MV-4-11 (cell line): ENCODE results near the gene KERA.

Experiments
- DNase-seq: peaks from one replicate; lab custom pipeline; 2025; lab: John Stamatoyannopoulos, UW

KERA gene

DNA sequence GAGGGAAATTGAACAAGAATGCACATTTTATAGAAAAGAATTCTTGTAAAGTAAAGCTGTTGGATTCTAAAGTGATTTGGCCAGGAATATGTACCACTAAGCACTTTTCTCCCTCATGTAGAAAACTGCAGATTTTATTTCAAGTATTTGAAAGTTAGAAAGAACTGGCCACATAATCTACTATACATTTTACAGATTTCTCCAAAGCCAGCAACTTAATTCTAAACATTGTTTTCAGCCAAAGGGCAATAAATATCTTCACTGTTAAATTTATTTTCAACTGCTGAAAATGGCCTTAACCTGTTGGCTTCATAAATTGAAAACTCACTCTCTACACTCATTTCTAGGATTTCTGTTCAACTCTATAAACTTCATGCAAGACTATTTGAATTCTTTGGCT is 15.6 kb upstream of the KERA start:
- no peak for DNase-seq

DNA sequence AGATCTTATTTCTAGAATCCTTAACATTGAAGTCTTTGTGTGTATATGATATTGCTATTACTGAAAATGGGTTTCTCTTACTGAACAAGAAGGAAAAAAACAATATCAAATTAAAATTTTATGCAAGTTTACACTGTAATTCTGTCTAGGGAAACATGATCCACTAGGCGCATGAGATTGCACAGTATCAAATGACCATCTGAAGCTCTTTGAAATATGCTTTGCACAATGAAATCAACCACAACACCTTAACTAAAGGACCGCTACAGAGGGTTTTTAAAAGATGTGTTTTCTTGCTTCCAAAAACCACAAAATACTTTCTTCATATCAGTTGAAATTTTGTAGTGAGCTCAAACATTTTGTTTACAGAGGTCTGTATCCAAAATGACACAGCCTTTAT is 15.1 kb upstream of the KERA start:
- no peak for DNase-seq

DNA sequence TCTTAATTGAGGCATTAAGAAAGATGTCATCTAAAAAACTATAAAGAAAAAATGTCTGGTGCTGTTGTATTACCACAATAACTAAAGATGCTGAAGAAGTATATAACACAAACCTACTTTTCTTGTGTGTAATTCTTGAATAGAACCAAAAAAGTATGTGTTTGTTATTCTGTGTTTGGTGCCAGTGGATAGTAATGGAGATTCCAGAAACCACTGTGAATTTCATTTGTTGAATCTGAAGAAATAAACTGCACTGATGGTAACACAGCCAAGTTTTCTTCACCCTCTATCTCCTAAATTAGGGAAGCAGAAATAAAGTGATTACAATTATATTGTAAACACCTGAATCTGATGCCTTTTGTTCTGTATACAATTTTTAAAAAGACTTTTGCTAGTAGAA is 13.1 kb upstream of the KERA start:
- DNase-seq, result no peak

- no peak for DNase-seq
Observed at GRCh38 chr12:91065396-91065795, 7.6 kb upstream of the KERA start.

DNA sequence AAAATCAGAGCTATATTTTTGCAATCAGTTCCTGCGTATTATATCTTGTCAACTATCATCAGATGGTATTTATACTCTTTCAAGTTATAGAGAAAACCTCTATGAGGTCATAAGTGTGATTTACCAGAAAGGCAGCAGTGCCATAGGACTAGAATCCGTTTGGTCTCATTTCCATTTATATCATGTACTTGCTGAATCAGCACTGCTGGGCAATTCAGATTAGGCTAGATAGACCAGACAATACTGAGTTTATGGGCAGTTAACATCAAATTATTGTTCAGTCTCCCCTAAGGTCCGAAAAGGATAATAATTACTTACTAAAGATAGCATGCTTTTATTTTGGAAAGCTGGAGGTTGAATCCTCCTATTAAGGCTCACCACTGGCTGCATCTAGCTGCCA is 6.8 kb upstream of the KERA start:
- no peak for DNase-seq

DNA sequence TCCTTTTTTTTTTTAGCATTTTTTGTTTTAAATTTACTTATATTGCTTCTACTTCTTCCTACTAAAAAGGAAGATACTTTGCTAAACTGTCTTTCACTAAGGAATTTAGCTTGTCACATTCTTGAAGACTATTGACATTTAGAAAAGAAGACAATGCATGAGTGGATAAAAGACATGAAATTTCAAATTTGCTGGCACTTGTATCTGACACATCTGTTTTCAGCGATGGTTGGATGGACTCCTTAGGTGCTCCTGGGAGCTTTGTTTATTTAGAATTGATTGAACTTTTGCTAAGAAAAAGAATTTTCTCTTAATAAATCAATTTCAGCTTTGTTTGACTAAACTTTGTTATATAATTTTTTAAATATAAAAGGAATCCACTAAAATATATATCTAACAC is 3.3 kb upstream of the KERA start:
- no peak for DNase-seq

- DNase-seq, result no peak
Observed at GRCh38 chr12:91059211-91059610, 1.4 kb upstream of the KERA start.

- no peak for DNase-seq
Observed at GRCh38 chr12:91058786-91059185, 962 bp upstream of the KERA start.

- no peak for DNase-seq
Observed at GRCh38 chr12:91056488-91056887, 1.3 kb downstream of the KERA start.

DNA sequence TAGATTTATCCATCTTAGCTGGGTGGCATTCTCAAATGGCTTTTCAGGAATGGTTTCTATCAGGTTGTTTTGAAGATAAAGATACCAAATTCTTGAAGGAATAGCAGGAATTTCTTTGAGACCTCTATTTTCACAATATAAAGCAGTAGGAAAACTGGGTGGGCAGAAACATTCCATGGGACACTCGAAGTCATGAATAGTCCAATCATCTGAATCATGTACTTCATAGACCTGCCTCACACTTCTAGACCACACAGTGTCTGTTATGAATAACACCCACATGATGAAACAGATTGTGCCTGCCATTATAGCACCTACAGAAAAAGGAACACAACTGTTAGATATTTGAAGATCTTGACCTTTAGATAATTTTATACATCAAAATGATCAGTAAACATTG is 1.8 kb downstream of the KERA start:
- DNase-seq, result no peak

DNA sequence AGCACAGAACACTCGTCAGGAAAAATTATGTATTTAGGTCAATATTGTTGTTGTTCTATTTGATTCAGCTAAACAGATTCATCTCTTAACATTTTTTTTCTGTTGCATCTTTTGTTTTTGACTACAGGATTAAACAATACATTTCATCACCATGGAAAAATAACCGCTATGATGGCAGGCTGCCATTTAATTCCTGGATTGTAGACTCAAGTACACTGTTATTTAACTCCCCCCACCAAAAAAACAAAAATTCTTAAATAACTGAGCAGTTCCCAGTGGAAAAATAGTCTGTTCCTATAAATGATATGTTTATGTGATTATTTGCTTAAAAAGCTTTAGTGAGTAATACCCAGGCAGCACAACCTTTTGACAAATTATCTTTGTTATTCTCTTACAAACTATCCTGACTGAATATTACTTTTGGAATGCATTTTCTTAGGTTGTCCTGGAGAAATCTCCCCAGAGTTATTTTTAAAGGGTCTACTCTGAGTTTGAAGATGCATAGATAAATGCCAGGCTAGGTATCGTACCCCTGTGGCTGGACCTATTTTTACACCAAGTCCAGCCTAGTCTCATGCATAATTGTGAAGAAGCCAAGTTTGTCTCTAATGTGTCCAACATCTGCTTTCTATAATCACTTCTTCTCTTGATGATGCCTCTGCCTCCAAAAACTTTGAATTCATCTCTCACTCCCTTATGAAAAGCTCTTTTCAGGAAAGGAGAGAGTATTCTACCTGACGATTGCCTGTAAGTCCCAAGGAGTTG is 3.7 kb downstream of the KERA start:
- DNase-seq, result no peak

DNA sequence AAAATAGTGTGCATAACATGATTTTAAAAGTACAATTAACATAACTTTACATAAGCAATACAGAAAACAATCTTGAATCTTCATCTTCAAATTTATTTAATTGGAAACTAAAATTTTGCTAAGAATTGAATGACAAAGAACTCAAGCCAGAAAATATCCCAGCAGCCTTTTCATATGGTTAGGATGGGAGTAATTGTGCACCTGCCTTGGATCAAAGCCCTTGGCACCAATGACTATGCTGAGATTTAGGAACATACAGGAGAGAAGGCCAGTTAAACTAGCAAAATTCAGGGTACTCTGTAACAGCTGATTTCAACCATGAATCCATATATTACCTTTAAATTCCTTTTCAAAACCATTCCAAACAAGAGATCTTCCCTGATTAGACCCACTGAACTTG is 5.8 kb downstream of the KERA start:
- no peak for DNase-seq

GRCh38 chr12:91044586-91044985 is 13.2 kb downstream of the KERA start:
- no peak for DNase-seq

DNA sequence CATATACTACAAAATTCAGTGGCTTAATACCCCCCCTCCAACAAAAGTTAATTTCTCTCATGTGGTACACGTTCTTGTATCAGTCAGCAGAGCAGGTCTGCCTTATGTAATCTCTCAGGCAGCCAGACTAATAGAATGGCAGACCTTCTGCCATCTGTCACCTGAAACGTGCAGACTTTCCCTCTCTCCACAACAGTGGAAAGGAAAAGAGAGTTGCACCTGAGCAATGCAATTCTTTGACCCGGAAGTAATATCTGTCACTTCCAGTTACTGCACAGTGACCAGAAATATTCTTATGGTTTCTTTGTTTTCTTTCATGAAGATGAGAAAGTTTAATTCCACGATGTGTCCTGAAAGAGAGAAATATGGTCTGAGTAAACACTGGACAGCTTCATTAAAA is 14.4 kb downstream of the KERA start:
- no peak for DNase-seq

DNA sequence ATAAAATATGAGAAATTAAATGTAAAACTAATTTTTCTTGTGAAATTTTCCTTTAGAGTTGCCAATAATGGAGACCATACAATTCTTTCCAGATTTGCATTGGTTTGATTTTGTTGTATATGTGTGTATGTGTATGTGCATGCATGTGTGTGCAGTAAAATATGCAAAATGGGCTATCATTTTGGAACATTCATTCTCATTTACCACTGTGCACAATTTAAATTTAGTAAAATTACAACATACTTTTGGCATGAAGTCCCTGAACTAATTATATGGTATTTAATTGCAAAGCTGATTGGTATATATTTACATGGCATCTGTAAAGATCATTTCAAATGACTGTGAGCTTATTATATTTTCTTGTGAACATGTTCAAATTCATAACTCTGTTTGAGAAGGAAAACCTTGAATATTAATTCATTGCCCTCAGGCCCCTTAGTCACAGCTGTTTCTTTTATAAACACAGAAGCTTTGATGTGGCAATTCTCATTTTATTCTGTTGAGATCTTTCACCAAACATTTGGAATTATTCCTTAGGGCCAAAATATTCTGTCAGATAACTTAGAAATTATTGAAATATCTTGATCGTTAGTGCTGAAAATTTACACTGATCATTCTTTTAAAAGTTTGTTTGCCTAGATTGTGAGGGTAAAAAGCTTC is 17.6 kb downstream of the KERA start:
- DNase-seq, result no peak

DNA sequence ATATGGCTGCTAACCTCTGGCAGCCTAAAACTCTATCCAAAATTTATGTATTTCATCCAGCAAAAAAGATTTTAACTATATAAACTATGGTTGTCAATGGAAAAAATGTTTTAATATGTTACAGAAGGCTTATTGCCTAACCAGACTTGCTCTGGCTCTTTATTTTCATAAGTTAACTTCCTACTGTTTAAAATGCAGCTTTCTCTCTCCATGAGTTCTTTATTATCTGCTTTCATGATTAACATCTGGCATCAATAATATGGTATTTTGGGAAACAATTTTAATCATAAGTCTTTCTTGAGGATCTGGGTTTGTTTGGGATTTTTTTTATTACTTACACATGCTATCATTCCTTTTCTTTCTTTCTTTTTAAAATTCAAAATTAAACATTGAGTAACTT is 20.5 kb downstream of the KERA start:
- no peak for DNase-seq

DNA sequence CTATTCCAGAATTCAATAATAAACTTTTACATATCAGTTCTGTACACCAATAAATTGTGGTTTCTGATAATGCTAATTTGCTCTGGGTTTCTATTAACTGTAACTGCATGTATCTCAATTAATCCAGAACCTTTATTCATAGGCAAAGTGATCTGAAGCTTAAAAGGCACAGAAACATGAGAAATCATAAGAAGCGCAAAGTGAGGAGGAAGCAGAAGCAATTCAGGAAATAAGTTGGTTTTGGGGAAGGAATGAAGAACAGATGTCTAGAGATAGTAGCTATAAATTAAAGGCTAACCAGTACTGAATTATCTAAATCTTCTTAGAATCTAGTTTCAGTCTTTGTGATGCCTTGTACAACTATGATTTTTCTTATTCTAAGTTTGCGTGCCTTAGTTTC is 24.6 kb downstream of the KERA start:
- peak; percentile 70 for DNase-seq

DNA sequence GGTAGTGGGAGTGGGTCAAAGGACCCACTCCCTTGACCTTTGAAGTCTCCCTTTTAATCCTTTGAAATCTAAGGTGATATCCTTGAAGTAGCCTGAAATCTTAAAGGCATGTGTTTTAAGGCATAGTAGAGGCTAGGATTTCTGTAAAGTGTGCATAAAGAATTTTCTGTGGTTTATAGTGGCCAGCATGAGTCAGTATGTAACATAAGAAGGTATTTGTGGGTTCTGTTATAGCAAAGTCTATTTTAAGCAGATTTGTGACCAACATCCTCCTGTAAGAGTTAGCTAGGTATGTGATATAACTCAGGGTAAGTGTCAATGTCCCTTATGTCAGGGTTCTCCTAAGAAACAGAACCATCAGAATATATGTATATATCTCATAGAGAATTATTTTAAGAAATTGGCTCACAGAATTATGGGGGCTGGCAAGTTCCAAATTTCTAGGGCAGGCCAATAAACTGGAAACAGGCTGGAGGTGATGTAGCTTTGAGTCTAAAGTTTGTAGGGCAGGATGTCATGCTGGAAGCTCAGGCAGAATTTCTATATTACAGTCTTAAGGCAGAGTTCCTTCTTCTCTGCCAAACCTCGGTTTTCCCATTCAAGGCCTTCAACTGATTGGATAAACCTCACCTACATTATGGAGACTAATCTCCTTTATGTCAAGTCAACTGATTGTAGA is 34.4 kb downstream of the KERA start:
- DNase-seq, result peak; percentile 64

DNA sequence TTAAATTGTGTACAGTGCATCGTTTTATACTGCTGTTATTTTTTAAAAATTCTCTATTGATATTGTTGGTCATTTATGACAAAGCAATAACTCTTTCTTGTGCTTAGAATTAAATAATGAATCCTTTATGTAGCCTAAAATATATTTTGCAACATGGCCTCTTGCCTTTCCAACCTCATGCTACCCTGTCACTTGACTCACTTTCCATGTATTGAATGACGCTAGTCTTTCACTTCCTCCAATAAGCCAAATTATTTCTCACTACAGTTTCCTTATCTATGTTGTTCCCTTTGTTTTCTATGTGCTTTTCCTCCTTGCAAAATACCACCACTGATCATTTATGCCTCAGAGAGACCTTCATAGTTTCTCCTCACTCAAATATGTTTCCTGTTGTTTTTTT is 36.7 kb downstream of the KERA start:
- DNase-seq, result peak; percentile 90

DNA sequence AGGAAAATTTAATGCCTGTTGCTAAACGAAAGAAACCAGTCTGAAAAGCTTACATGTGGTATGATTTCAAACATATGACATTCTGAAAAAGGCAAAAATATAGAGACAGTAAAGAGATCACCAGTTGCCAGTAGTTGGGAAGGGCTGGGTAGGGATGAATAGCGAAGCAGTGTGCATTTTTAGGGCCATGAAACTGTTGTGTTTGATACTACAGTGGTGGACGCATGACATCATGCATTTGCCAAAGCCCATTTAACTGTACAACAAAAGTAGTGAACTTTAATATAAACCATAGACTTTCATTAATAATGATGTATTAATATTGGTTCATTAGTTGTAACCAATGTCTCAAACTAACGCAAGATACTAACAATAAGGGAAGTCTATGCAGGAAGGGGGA is 38.4 kb downstream of the KERA start:
- DNase-seq, result no peak

DNA sequence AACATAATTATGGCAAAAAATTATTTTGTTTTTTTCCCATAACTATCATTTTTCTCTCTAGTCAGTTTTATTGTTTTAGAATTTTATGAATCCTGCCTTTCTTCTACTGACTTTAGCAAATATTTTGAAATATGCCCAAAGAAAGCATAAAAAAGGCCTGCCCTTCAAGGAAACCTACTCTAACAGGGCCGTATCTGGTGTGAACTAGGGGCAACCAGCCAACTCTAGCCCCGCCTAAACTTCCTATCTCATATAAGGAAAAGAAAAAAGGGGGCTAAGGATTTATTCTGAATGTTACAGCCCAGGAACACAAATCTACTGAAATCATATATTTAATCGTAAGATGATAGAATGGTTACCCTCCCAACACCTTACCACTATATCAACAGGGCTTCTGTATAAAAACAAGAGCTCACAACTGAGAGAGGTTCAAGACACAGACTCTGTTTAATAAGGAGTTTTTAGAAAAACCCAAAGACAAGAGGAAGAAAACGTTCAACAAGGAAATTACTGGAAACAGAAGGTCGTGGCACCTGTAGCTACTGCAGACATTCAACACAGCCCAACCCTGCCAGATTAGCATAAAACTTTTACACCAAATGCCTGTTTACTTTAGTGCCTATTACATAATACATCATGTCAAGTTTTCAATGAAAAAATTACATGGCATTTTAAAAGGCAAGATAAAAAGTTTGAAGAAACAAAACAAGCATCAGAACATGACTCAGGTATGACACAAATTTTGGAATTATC is 40.1 kb downstream of the KERA start:
- no peak for DNase-seq

GRCh38 chr12:91017043-91017442 is 40.8 kb downstream of the KERA start:
- DNase-seq, result no peak
